ENCODE data around the gene DAP. TPM values are rescaled to one million over a fixed set of nuclear protein-coding genes. Genes with fewer than 3 reads are reported as not detected.

The DAP gene
- total RNA-seq, 1 experiment from 2014 or later, result 47.7 TPM

GRCh38 chr5:10701567-10702039, 59.4 kb downstream of the DAP start:
- Mint-ChIP-seq H3K9me3 (no peaks in the 10 kb centered on the region), H3K4me1 (peaks cover 42% of the 10 kb centered on the region), H3K36me3 (no peaks in the 10 kb centered on the region), H3K27ac (no peak overlapping the region; the same call in 1 of the 2 replicates), H3K27me3 (ENCODE audit: low read depth) (no peaks in the 10 kb centered on the region), H3K4me3 (no peak overlapping the region)
- peak; percentile 45 for DNase-seq (ENCODE audit: low spot score)
- TF ChIP-seq CTCF (IDR thresholded peaks at IDR 0.05) (peak; percentile 77), NR1H2 (CRISPR knock-in tag; IDR thresholded peaks at IDR 0.05) (no peak)
- ChIA-PET POLR2A (no interaction called here), CTCF (interaction anchor here (0.6 to 2.5 kb wide), 7 partner anchors 9 to 408 kb away, joined by 3 to 8 read pairs (median 3); partner anchors contain the start of gene ROPN1L)
- peak; percentile 61 for ATAC-seq

- Mint-ChIP-seq H3K4me1 (peaks cover 40% of the 10 kb centered on the region), H3K4me3 (no peak overlapping the region), H3K36me3 (no peaks in the 10 kb centered on the region), H3K27me3 (ENCODE audit: low read depth) (no peaks in the 10 kb centered on the region), H3K9me3 (no peaks in the 10 kb centered on the region), H3K27ac (no peak overlapping the region)
- ChIA-PET POLR2A (no interaction called here), CTCF (interaction anchor here (0.6 to 2.0 kb wide), 3 partner anchors 73 to 157 kb away, joined by 3 to 5 read pairs (median 5); no protein-coding TSS in a partner anchor)
- DNase-seq (ENCODE audit: low spot score) (no peak), ATAC-seq (no peak)
- TF ChIP-seq ZNF138 (CRISPR knock-in tag; conservative IDR thresholded peaks at IDR 0.05) (no peak), ZNF263 (CRISPR knock-in tag; IDR thresholded peaks at IDR 0.05; ENCODE audit: low read depth) (no peak), GABPB1 (CRISPR knock-in tag; IDR thresholded peaks at IDR 0.05) (no peak), PRDM15 (CRISPR knock-in tag; IDR thresholded peaks at IDR 0.05) (no peak), ZBTB21 (CRISPR knock-in tag; IDR thresholded peaks at IDR 0.05; ENCODE audit: borderline replicate concordance) (no peak), ZBTB43 (CRISPR knock-in tag; IDR thresholded peaks at IDR 0.05) (no peak), TCF7 (CRISPR knock-in tag; IDR thresholded peaks at IDR 0.05; ENCODE audit: low read depth) (no peak), ZNF512 (CRISPR knock-in tag; IDR thresholded peaks at IDR 0.05; ENCODE audit: borderline replicate concordance) (no peak), GRHL2 (CRISPR knock-in tag; IDR thresholded peaks at IDR 0.05; ENCODE audit: insufficient replicate concordance, severe bottlenecking) (no peak), ARID4B (CRISPR knock-in tag; IDR thresholded peaks at IDR 0.05; ENCODE audit: borderline replicate concordance) (no peak)
Observed at GRCh38 chr5:10700516-10700915, 60.5 kb downstream of the DAP start.
